Glutamatergic neuron (in vitro differentiated cells): Measurements from ENCODE around the gene ZNF460. TPM values are rescaled to one million over a fixed set of nuclear protein-coding genes. Genes with fewer than 3 reads are reported as not detected.
"Not testable (repeated sequence)": the region's sequence is repeated elsewhere in the genome, so short reads cannot be mapped to it uniquely, and the experiment has no call there.

ENCODE experiments used
- DNase-seq: peaks from one replicate; pipeline ENCODE4 v3.0.0; 2022
- H3K27ac Mint-ChIP-seq: one replicate; pipeline ENCODE4 v1.8.0; 2020; ENCODE audit warnings: mild to moderate bottlenecking, mixed read lengths, inconsistent platforms; ENCODE audit not compliant: unreplicated experiment
- H3K27me3 Mint-ChIP-seq: one replicate; pipeline ENCODE4 v1.8.0; 2020; ENCODE audit warnings: mild to moderate bottlenecking, moderate library complexity, mixed read lengths, inconsistent platforms; ENCODE audit not compliant: unreplicated experiment
- H3K36me3 Mint-ChIP-seq: one replicate; pipeline ENCODE4 v1.8.0; 2020; ENCODE audit warnings: mild to moderate bottlenecking, mixed read lengths, inconsistent platforms; ENCODE audit not compliant: unreplicated experiment
- H3K4me1 Mint-ChIP-seq: one replicate; pipeline ENCODE4 v1.8.0; 2020; ENCODE audit warnings: mild to moderate bottlenecking, low read depth, mixed read lengths, inconsistent platforms; ENCODE audit not compliant: unreplicated experiment
- H3K4me3 Mint-ChIP-seq: one replicate; pipeline ENCODE4 v1.8.0; 2020; ENCODE audit warnings: mild to moderate bottlenecking, mixed read lengths, inconsistent platforms; ENCODE audit not compliant: unreplicated experiment
- H3K9me3 Mint-ChIP-seq: one replicate; pipeline ENCODE4 v1.8.0; 2020; ENCODE audit warnings: mild to moderate bottlenecking, moderate library complexity, mixed read lengths, inconsistent platforms; ENCODE audit not compliant: unreplicated experiment
- total RNA-seq: library from RNA; stranded (reverse); fragmentation: NEBNext Ultra II Directional; extraction: Animal tissue kit (Norgen Biotek cat#: 25700); gene quantifications from one replicate; pipeline ENCODE4 v1.2.1, GENCODE V29; 2021; ENCODE audit not compliant: unreplicated experiment
- TF ChIP-seq, protein P1 (sequence below): fragments of 200-600 bp; sonication (generic); IDR thresholded peaks from one replicate; pipeline ENCODE4 v1.5.0; 2021; ENCODE audit not compliant: partially characterized antibody, unreplicated experiment

Gene ZNF460
- total RNA-seq, 1 donor from 2014 or later = 62.1 TPM

DNA sequence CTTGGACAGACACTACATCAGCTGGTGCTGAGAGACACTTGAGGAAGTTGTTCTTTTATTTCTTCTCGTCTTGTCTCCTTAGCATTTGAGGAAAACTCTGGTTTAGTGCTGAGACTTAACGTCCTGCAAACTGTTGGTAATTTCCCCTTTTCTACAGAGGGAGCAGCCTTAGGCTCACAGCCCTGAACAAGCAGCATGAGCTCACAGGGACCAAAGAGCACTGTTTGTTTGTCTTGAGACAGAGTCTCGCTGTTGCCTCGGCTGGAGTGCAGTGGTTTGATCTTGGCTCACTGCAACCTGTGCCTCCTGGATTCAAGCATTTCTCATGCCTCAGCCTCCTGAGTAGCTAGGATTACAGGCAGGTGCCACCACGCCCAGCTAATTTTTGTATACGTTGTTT, 34.3 kb upstream of the ZNF460 start:
- Mint-ChIP-seq H3K27me3 (peaks cover 2% of the 10 kb centered on the region), H3K36me3 (peaks cover 5% of the 10 kb centered on the region)
- TF ChIP-seq, protein P1, sequence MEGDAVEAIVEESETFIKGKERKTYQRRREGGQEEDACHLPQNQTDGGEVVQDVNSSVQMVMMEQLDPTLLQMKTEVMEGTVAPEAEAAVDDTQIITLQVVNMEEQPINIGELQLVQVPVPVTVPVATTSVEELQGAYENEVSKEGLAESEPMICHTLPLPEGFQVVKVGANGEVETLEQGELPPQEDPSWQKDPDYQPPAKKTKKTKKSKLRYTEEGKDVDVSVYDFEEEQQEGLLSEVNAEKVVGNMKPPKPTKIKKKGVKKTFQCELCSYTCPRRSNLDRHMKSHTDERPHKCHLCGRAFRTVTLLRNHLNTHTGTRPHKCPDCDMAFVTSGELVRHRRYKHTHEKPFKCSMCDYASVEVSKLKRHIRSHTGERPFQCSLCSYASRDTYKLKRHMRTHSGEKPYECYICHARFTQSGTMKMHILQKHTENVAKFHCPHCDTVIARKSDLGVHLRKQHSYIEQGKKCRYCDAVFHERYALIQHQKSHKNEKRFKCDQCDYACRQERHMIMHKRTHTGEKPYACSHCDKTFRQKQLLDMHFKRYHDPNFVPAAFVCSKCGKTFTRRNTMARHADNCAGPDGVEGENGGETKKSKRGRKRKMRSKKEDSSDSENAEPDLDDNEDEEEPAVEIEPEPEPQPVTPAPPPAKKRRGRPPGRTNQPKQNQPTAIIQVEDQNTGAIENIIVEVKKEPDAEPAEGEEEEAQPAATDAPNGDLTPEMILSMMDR = no peak

DNA sequence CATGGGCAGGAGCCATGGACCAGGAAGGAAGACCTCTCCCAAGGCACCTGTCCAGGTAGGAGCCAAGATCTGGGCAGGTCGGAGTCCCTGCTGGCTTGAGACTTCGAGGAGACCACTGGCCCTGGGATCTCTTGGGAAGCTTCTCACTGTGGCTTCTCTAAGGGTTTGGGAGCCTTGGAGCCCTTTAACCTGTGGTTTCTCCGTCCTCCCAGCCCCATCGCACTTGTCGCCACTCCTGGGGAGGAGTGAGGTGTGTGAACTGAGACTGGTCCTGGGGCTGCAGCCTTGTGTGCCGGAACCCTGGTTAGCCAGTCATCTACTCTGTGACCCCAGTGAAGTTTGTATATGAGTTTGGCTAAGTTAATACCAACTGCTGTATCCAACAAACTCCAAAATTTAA, 31.6 kb upstream of the ZNF460 start:
- Mint-ChIP-seq H3K4me1 (no peaks in the 10 kb centered on the region), H3K9me3 (no peaks in the 10 kb centered on the region), H3K27ac (no peak overlapping the region), H3K4me3 (no peak overlapping the region), H3K36me3 (peaks cover 5% of the 10 kb centered on the region), H3K27me3 (no peaks in the 10 kb centered on the region)
- no peak for DNase-seq
- TF ChIP-seq, protein P1 = no peak

More for the DNA sequence above, 34.3 kb upstream of the ZNF460 start:
- Mint-ChIP-seq H3K27ac (no peak overlapping the region), H3K4me1 (peaks cover 5% of the 10 kb centered on the region), H3K4me3 (no peak overlapping the region), H3K9me3 (no peaks in the 10 kb centered on the region)
- no peak for DNase-seq

DNA sequence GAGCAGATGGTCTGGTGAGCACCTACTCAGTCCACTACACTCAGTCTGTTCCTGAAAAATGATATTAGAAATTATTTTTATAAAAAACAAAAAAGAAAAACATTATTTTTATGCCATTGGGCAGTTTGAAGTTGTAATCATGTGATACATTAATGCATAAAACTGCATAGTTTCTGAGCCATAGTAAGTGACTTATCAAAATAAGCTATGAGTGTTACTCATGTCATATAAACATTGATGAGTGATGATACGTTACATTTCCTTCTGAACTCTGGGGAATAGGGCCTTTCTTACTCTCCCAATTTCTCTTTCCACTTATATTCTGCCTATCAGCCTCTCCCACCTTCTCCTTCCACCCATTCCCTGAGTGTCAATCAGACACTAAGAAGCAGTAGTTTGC, 31.0 kb upstream of the ZNF460 start:
- DNase-seq = no peak
- no peak overlapping the region for H3K27ac Mint-ChIP-seq
- peaks cover 5% of the 10 kb centered on the region for H3K36me3 Mint-ChIP-seq
- H3K27me3 Mint-ChIP-seq = no peaks in the 10 kb centered on the region
- H3K4me1 Mint-ChIP-seq = no peaks in the 10 kb centered on the region
- TF ChIP-seq, protein P1 = no peak
- H3K9me3 Mint-ChIP-seq = no peaks in the 10 kb centered on the region
- H3K4me3 Mint-ChIP-seq = no peak overlapping the region

DNA sequence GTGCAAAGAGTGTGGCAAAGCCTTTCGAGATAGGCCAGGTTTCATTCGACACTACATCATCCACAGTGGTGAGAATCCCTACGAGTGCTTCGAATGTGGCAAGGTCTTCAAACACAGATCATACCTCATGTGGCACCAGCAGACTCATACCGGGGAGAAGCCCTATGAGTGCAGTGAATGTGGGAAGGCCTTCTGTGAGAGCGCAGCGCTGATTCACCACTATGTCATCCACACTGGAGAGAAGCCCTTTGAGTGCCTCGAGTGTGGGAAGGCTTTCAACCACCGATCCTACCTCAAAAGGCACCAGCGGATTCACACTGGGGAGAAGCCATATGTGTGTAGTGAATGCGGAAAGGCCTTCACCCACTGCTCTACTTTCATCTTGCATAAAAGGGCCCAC, 26.5 kb upstream of the ZNF460 start:
- not testable (repeated sequence) for DNase-seq, H3K27ac Mint-ChIP-seq, H3K4me3 Mint-ChIP-seq, H3K27me3 Mint-ChIP-seq, H3K4me1 Mint-ChIP-seq, H3K36me3 Mint-ChIP-seq, H3K9me3 Mint-ChIP-seq

DNA sequence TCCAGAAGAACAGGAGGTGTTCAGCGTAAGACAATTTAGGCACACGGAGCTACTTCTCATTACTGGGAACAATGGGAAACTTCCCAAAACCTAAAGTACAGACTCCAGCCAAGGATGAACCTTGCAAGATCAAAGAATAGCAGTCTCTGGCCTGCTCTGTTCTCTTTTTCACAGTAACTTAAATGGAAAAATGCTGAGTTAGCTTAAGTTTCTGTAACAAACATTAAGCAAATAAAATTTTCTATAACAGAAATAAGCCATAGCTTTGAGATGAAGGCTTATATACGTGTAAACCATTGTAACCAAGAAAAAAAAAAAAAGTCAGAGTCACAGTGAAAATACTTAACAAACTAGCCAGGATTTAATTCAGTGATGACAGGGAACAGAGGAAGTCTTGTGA, 18.2 kb upstream of the ZNF460 start:
- Mint-ChIP-seq H3K36me3 (no peaks in the 10 kb centered on the region), H3K27me3 (peaks cover 2% of the 10 kb centered on the region), H3K27ac (no peak overlapping the region), H3K4me1 (no peaks in the 10 kb centered on the region), H3K9me3 (peaks cover 2% of the 10 kb centered on the region), H3K4me3 (no peak overlapping the region)
- no peak for DNase-seq
- TF ChIP-seq, protein P1 = no peak
